Activated CD8-positive, alpha-beta T cell treated with anti-CD3 and anti-CD28 coated beads, Interleukin-2, amount 10 ng/mL, durations not matched to agents 7 days and 5 days (primary cell): ENCODE results near the gene ATP8B3. TPM values are rescaled to one million over a fixed set of nuclear protein-coding genes. Genes with fewer than 3 reads are reported as not detected.
A peak's percentile ranks its signal among the peaks of the same experiment; 100 is the strongest.

Experiments
- ATAC-seq: fragments of 150-1000 bp; cut with Tn5 transposase; one replicate; pipeline ENCODE4 v1.10.0; 2021; ENCODE audit warnings: moderate library complexity
- CTCF ChIA-PET: fragments of 350-600 bp; sonication (Branson Sonifier 250); formaldehyde crosslinking; loops from one replicate; lab custom pipeline; 2021; ENCODE audit warnings: antibody characterized with exemption; lab: Charles Lee
- POLR2A ChIA-PET: fragments of 350-600 bp; sonication (Branson Sonifier 250); formaldehyde crosslinking; loops from one replicate; lab custom pipeline; 2021; ENCODE audit warnings: antibody characterized with exemption; lab: Charles Lee
- DNase-seq: peaks from one replicate; pipeline ENCODE4 v3.0.0-alpha.2; 2020
- H3K27ac Mint-ChIP-seq: one replicate; pipeline ENCODE4 v1.8.0; 2021; ENCODE audit warnings: mild to moderate bottlenecking, mixed read lengths
- H3K27me3 Mint-ChIP-seq: one replicate; pipeline ENCODE4 v1.8.0; 2021; ENCODE audit warnings: low read depth, mixed read lengths
- H3K36me3 Mint-ChIP-seq: one replicate; pipeline ENCODE4 v1.8.0; 2021; ENCODE audit warnings: low read depth, mixed read lengths
- H3K4me1 Mint-ChIP-seq: one replicate; pipeline ENCODE4 v1.8.0; 2021; ENCODE audit warnings: low read depth, mixed read lengths
- H3K4me3 Mint-ChIP-seq: one replicate; pipeline ENCODE4 v1.8.0; 2021; ENCODE audit warnings: mild to moderate bottlenecking, mixed read lengths
- H3K9me3 Mint-ChIP-seq: one replicate; pipeline ENCODE4 v1.8.0; 2022; ENCODE audit warnings: mixed read lengths; ENCODE audit not compliant: insufficient read depth
- total RNA-seq, 2 experiments: library from RNA; stranded (reverse); gene quantifications; one replicate each; pipeline ENCODE4 v1.2.3, GENCODE V29; 2021

The ATP8B3 gene
- total RNA-seq, 2 experiments from 2014 or later = 20.2 to 27.8 TPM

DNA sequence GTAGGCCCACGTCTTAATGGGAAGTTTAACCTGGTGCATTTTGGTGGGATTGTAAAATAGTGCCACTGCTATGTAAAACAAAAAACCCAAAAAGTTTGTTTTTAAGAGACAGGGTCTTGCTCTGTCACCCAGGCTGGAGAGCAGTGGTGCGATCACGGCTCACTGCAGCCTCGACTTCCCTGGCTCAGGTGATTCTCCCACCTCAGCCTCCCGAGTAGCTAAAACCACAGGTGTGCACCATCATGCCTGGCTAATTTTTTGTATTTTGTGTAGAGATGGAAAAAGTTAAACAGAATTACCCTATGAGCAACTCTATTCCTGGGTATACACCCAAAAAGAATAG lies 37.0 kb upstream of the ATP8B3 start:
- peaks cover 57% of the 10 kb centered on the region for H3K4me1 Mint-ChIP-seq
- no peaks in the 10 kb centered on the region for H3K9me3 Mint-ChIP-seq
- H3K27me3 Mint-ChIP-seq = no peaks in the 10 kb centered on the region
- ChIA-PET CTCF (interaction anchor here (1.1 to 2.6 kb wide), 4 partner anchors 11 to 23 kb away, joined by 3 to 15 read pairs (median 9); no protein-coding TSS in a partner anchor), POLR2A (interaction anchor here (0.6 to 0.7 kb wide), 2 partner anchors 49 to 577 kb away, joined by 3 to 4 read pairs; no protein-coding TSS in a partner anchor)
- peak overlapping the region; percentile 63 for H3K4me3 Mint-ChIP-seq
- DNase-seq = no peak
- ATAC-seq = no peak
- H3K36me3 Mint-ChIP-seq = peaks cover 18% of the 10 kb centered on the region
- H3K27ac Mint-ChIP-seq = peak overlapping the region; percentile 85

- Mint-ChIP-seq H3K4me1 (peaks cover 55% of the 10 kb centered on the region), H3K4me3 (peak within 1 kb of the TSS; percentile 91), H3K27ac (peak within 1 kb of the TSS; percentile 96), H3K27me3 (no peaks in the 10 kb centered on the region), H3K36me3 (peaks cover 18% of the 10 kb centered on the region), H3K9me3 (no peaks in the 10 kb centered on the region)
- DNase-seq = peak; percentile 98
- peak; percentile 72 for ATAC-seq
- ChIA-PET POLR2A (interaction anchor here (0.7 kb wide), 1 partner anchor 49 kb away, joined by 3 read pairs; no protein-coding TSS in a partner anchor), CTCF (interaction anchor here (1.1 to 2.6 kb wide), 4 partner anchors 11 to 23 kb away, joined by 3 to 15 read pairs (median 9); no protein-coding TSS in a partner anchor)
Observed at GRCh38 chr19:1848399-1849131, 36.5 kb upstream of the ATP8B3 start, which contains the start of gene REXO1. REXO1 (minus strand) TSS chr19:1848483; CDS start chr19:1848358, 125 bp downstream.

DNA sequence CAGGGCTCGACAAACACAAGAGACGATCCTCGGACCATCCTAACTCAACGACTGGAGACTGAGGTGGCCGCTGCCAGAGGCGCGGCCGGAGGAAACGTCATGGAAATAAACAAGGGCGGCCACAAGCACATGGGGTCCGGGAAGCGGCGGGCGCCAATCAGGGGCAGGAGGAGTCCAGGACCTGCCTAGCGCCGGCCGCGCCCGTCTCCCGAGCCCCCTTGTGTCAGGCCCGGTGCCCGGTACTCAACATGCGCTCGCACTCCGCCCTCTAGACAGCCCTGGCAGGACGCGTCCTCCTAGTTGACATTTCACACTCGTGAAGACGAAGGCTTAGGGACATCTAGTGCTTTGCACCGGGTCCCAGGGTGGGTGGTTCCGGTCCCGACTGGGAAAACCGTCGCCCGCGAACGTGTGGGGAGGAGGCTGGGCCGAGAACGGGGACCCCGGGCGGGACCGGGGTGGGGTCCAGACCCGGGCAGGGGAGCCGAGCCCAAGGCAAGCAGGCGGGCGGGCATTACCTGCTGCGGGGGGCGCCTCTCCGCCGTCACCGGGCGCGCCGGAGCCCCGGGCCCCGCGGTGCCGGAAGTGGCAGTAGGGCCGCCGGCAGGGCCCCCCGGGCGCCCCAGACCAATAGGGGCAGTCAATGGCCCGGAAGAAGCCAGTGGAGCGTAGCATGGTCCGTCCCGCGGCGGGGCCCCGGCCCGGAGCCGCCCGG lies 35.8 kb upstream of the ATP8B3 start:
- no peaks in the 10 kb centered on the region for H3K9me3 Mint-ChIP-seq
- CTCF ChIA-PET = interaction anchor here (1.8 to 2.0 kb wide), 2 partner anchors 10 to 22 kb away, joined by 10 to 12 read pairs; no protein-coding TSS in a partner anchor
- H3K4me3 Mint-ChIP-seq = peak overlapping the region; percentile 91
- DNase-seq (peak; percentile 61), ATAC-seq (peak; percentile 35)
- POLR2A ChIA-PET = interaction anchor here (1.3 kb wide), 1 partner anchor 8 kb away, joined by 3 read pairs; no protein-coding TSS in a partner anchor
- H3K36me3 Mint-ChIP-seq = peaks cover 13% of the 10 kb centered on the region
- H3K27ac Mint-ChIP-seq = peak overlapping the region; percentile 96
- no peaks in the 10 kb centered on the region for H3K27me3 Mint-ChIP-seq
- H3K4me1 Mint-ChIP-seq = peaks cover 49% of the 10 kb centered on the region

DNA sequence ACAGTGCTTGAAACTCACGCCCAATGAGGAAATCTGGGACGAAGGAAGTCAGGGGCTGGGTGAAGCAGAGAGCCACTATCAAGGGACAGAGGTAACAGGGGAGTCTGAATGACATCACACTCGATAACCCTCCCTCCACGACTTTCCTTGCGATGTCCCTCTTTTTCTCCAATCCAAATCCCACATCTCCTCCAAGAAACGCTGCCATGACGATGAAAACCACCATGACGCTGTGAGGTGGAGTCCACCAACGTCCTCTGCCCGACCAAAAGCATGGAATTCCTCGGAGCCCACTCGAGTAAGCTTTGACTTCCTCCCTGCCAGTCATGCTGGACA lies 35.2 kb upstream of the ATP8B3 start:
- Mint-ChIP-seq H3K27me3 (no peaks in the 10 kb centered on the region), H3K36me3 (peaks cover 13% of the 10 kb centered on the region), H3K9me3 (no peaks in the 10 kb centered on the region), H3K27ac (peak overlapping the region; percentile 96), H3K4me1 (peaks cover 45% of the 10 kb centered on the region), H3K4me3 (peak overlapping the region; percentile 91)
- CTCF ChIA-PET = interaction anchor here (1.8 to 2.0 kb wide), 2 partner anchors 10 to 21 kb away, joined by 10 to 12 read pairs; no protein-coding TSS in a partner anchor
- POLR2A ChIA-PET = interaction anchor here (0.7 to 1.3 kb wide), 2 partner anchors 9 to 244 kb away, joined by 3 read pairs; no protein-coding TSS in a partner anchor
- DNase-seq (no peak), ATAC-seq (no peak)

DNA sequence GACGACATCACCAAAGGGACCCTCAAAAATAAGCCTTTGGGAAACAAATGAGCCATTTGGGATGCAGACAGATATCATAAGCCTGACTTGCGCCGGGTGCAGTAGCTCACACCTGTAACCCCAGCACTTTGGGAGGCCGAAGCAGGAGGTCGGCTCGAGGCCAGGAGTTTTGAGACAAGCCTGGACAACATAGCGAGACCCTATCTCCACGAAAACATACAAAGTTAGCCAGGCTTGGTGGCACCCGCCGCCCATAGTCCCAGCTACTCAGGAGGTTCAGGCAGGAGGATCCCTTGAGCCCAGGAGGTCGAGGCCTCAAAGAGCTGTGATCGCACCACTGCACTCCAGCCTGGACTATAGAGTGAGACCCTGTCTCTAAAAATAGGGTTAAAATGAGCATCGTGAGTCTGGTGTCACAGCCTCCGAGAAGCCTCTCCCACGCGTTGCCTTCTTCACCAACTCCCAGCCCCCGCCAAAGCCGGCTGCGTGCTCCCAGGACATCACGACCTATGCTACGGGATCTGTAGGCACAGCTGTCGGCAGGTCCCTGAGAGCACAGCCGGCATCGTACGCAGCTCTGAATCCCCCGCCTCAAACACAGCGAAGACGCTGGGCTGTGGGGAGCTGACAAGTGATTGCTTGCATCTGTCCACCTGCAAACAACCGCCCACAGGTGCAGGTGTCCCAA lies 34.6 kb upstream of the ATP8B3 start:
- POLR2A ChIA-PET = interaction anchor here (0.7 to 1.3 kb wide), 3 partner anchors 9 to 243 kb away, joined by 3 read pairs; no protein-coding TSS in a partner anchor
- Mint-ChIP-seq H3K36me3 (peaks cover 13% of the 10 kb centered on the region), H3K27me3 (no peaks in the 10 kb centered on the region), H3K9me3 (no peaks in the 10 kb centered on the region), H3K4me1 (peaks cover 44% of the 10 kb centered on the region), H3K27ac (peak overlapping the region; percentile 96), H3K4me3 (peak overlapping the region; percentile 91)
- DNase-seq (no peak), ATAC-seq (no peak)
- CTCF ChIA-PET = interaction anchor here (1.8 to 2.0 kb wide), 2 partner anchors 9 to 21 kb away, joined by 10 to 12 read pairs; no protein-coding TSS in a partner anchor

DNA sequence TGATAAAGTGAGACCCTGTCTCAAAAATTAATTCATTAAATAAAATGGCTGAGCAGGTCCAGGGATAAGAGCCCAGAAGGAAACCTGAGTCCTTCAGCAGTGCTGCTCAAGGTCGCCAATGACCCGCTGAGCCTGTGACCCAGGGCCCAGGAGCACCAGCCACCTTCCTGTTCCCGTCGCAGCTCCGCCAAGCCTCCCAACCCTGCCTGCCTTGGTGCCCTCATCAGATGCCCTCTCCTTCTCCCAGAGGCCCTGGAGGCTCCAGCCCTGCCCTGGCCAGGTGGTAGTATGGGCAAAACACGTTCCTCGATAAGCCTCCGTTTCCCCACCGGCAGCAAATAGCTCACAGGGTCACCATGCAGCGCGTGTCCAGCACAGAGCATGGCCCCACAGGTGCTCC lies 33.6 kb upstream of the ATP8B3 start:
- ChIA-PET POLR2A (no interaction called here), CTCF (interaction anchor here (1.8 kb wide), 1 partner anchor 20 kb away, joined by 10 read pairs; no protein-coding TSS in a partner anchor)
- Mint-ChIP-seq H3K27ac (peak overlapping the region; percentile 59), H3K4me1 (peaks cover 36% of the 10 kb centered on the region), H3K9me3 (no peaks in the 10 kb centered on the region), H3K36me3 (peaks cover 9% of the 10 kb centered on the region), H3K4me3 (no peak overlapping the region), H3K27me3 (no peaks in the 10 kb centered on the region)
- ATAC-seq = no peak
- DNase-seq = no peak

GRCh38 chr19:1845125-1845515 lies 33.0 kb upstream of the ATP8B3 start:
- no peak overlapping the region for H3K4me3 Mint-ChIP-seq
- H3K9me3 Mint-ChIP-seq = no peaks in the 10 kb centered on the region
- peaks cover 8% of the 10 kb centered on the region for H3K36me3 Mint-ChIP-seq
- no peak for DNase-seq
- POLR2A ChIA-PET = no interaction called here
- CTCF ChIA-PET = no interaction called here
- no peak overlapping the region for H3K27ac Mint-ChIP-seq
- H3K4me1 Mint-ChIP-seq = peaks cover 37% of the 10 kb centered on the region
- H3K27me3 Mint-ChIP-seq = no peaks in the 10 kb centered on the region
- no peak for ATAC-seq

GRCh38 chr19:1844513-1845124 lies 32.5 kb upstream of the ATP8B3 start:
- Mint-ChIP-seq H3K9me3 (no peaks in the 10 kb centered on the region), H3K36me3 (peaks cover 8% of the 10 kb centered on the region), H3K27ac (no peak overlapping the region), H3K27me3 (no peaks in the 10 kb centered on the region), H3K4me1 (peaks cover 34% of the 10 kb centered on the region), H3K4me3 (no peak overlapping the region)
- ChIA-PET CTCF (no interaction called here), POLR2A (no interaction called here)
- DNase-seq (no peak), ATAC-seq (no peak)

DNA sequence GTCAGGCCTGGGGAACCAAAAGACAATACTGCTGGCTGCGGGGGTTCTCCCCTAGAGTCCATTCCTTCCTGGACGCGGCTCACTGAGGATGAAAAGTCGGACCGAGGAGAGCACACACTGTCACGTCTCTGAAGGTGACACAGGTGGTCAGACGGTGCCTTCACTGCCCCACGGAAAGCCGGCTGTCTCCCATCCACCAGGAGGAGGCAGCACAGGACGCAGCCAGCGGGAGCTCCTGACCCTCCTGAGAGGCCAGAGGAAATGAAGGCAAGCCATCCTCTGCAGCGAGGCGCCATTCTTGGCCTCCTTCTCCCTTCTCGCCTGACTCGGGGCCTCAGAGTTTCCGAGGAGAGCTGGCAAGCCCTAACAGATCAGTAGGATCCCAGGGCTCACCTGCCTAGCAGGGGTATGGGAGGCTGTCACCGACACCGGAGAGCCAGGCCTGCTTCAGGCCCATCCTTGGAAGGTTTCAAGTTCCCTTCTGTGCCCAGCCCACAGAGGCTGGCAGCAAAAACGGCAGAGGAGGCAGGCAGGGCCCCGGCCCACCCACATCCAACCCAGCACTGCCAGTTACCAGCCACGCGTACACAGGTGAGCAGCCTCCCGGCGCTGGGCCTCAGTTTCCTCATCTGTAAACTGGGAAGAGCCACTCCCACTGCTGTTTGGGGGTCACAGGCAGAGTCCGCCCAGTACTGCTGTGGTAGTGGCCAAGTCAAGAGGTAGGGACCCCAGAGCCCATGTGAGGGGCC lies 31.7 kb upstream of the ATP8B3 start:
- CTCF ChIA-PET = interaction anchor here (1.5 kb wide), 1 partner anchor 18 kb away, joined by 3 read pairs; no protein-coding TSS in a partner anchor
- Mint-ChIP-seq H3K36me3 (peaks cover 8% of the 10 kb centered on the region), H3K9me3 (no peaks in the 10 kb centered on the region), H3K27me3 (no peaks in the 10 kb centered on the region), H3K4me3 (no peak overlapping the region), H3K4me1 (peaks cover 30% of the 10 kb centered on the region), H3K27ac (no peak overlapping the region)
- POLR2A ChIA-PET = interaction anchor here (0.6 kb wide), 1 partner anchor 275 kb away, joined by 3 read pairs; no protein-coding TSS in a partner anchor
- no peak for DNase-seq
- ATAC-seq = no peak

- H3K27ac Mint-ChIP-seq = no peak overlapping the region
- H3K4me3 Mint-ChIP-seq = no peak overlapping the region
- CTCF ChIA-PET = interaction anchor here (1.5 kb wide), 1 partner anchor 17 kb away, joined by 3 read pairs; no protein-coding TSS in a partner anchor
- ATAC-seq = no peak
- no peak for DNase-seq
- POLR2A ChIA-PET = interaction anchor here (0.6 kb wide), 1 partner anchor 275 kb away, joined by 3 read pairs; no protein-coding TSS in a partner anchor
- no peaks in the 10 kb centered on the region for H3K9me3 Mint-ChIP-seq
- peaks cover 28% of the 10 kb centered on the region for H3K4me1 Mint-ChIP-seq
- H3K27me3 Mint-ChIP-seq = no peaks in the 10 kb centered on the region
- peaks cover 8% of the 10 kb centered on the region for H3K36me3 Mint-ChIP-seq
Observed at GRCh38 chr19:1843116-1843515, 31.0 kb upstream of the ATP8B3 start.
